Mesendoderm (in vitro differentiated cells): Measurements from ENCODE around the gene DMTF1.
A peak's percentile ranks its signal among the peaks of the same experiment; 100 is the strongest.

ENCODE experiments used
- DNase-seq: peaks from one replicate; pipeline ENCODE4 v3.0.0; 2013
- H2AK5ac ChIP-seq: 2 replicates; pipeline ENCODE4 v1.6.1; 2013; ENCODE audit warnings: low read length, inconsistent platforms
- H2BK120ac ChIP-seq: 2 replicates; pipeline ENCODE4 v1.6.1; 2013; ENCODE audit warnings: low read depth, mild to moderate bottlenecking, low read length, moderate library complexity, mixed read lengths
- H2BK15ac ChIP-seq: replicated peaks from 2 replicates; pipeline ENCODE4 v1.6.1; 2013; ENCODE audit warnings: low read depth, mild to moderate bottlenecking, moderate library complexity
- H2BK5ac ChIP-seq: 2 replicates; pipeline ENCODE4 v1.6.1; 2013; ENCODE audit warnings: low read length, inconsistent platforms
- H3K18ac ChIP-seq: 2 replicates; pipeline ENCODE4 v1.6.1; 2013; ENCODE audit warnings: mild to moderate bottlenecking, low read length, mixed read lengths
- H3K23ac ChIP-seq: one replicate; pipeline ENCODE4 v1.6.1; 2013; ENCODE audit warnings: low read length
- H3K27ac ChIP-seq: 2 replicates; pipeline ENCODE4 v1.5.1; 2013; ENCODE audit warnings: low read depth, mild to moderate bottlenecking, inconsistent platforms, low read length, moderate library complexity
- H3K27me3 ChIP-seq: 2 replicates; pipeline ENCODE4 v1.6.1; 2013; ENCODE audit warnings: low read length, control low read depth, mild to moderate bottlenecking, inconsistent platforms; ENCODE audit not compliant: insufficient read depth, poor library complexity
- H3K36me3 ChIP-seq: 2 replicates; pipeline ENCODE4 v1.6.1; 2013; ENCODE audit warnings: low read length, inconsistent platforms; ENCODE audit not compliant: control insufficient read depth, insufficient read depth
- H3K4ac ChIP-seq: one replicate; pipeline ENCODE4 v1.6.1; 2013; ENCODE audit warnings: low read depth, mild to moderate bottlenecking, low read length, moderate library complexity
- H3K4me1 ChIP-seq: 2 replicates; pipeline ENCODE4 v1.6.1; 2013; ENCODE audit warnings: low read depth, low read length, inconsistent platforms; ENCODE audit not compliant: control insufficient read depth
- H3K4me2 ChIP-seq: 2 replicates; pipeline ENCODE4 v1.6.1; 2013; ENCODE audit warnings: low read length
- H3K4me3 ChIP-seq: 2 replicates; pipeline ENCODE4 v1.5.1; 2013; ENCODE audit warnings: mild to moderate bottlenecking, low read length
- H3K56ac ChIP-seq: one replicate; pipeline ENCODE4 v1.6.1; 2013; ENCODE audit warnings: low read length
- H3K79me1 ChIP-seq: 2 replicates; pipeline ENCODE4 v1.6.1; 2013; ENCODE audit warnings: low read length, inconsistent platforms
- H3K79me2 ChIP-seq: 2 replicates; pipeline ENCODE4 v1.6.1; 2013; ENCODE audit warnings: mild to moderate bottlenecking, low read length; ENCODE audit not compliant: control insufficient read depth, insufficient read depth
- H3K9ac ChIP-seq: 2 replicates; pipeline ENCODE4 v1.6.1; 2013; ENCODE audit warnings: low read length, inconsistent platforms
- H4K5ac ChIP-seq: one replicate; pipeline ENCODE4 v1.6.1; 2013; ENCODE audit warnings: low read length
- H4K8ac ChIP-seq: one replicate; pipeline ENCODE4 v1.6.1; 2013; ENCODE audit warnings: low read depth, mild to moderate bottlenecking, control low read depth, low read length, moderate library complexity
- WGBS: extraction: QIAGEN DNeasy Blood & Tissue Kit; methylation state at CpG from one replicate; pipeline ENCODE4 v1.1.7; 2013; ENCODE audit warnings: low lambda C conversion rate, missing lambda C conversion rate; ENCODE audit not compliant: insufficient coverage; ENCODE audit errors: extremely low coverage; 5-methylcytosine and 5-hydroxymethylcytosine counted together

DMTF1 gene

GRCh38 chr7:87154569-87154968, 2.3 kb downstream of the DMTF1 start:
- Histone ChIP-seq H2BK5ac (no peak overlapping the region), H4K5ac (no peak overlapping the region), H3K36me3 (no peaks in the 10 kb centered on the region), H2BK15ac (no peak overlapping the region), H3K27ac (no peak overlapping the region), H3K4me1 (no peaks in the 10 kb centered on the region), H3K23ac (no peak overlapping the region), H3K9ac (peak overlapping the region; percentile 58), H3K4ac (no peak overlapping the region), H4K8ac (no peak overlapping the region), H3K27me3 (no peaks in the 10 kb centered on the region), H3K79me1 (peaks cover 1% of the 10 kb centered on the region), H3K79me2 (peaks cover 41% of the 10 kb centered on the region), H3K4me3 (no peak overlapping the region), H2AK5ac (no peak overlapping the region), H3K4me2 (peak overlapping the region; percentile 70), H3K56ac (no peak overlapping the region), H2BK120ac (no peak overlapping the region), H3K18ac (no peak overlapping the region)
- no CpG with 5 or more reads among the region's 3 CpGs for WGBS
- DNase-seq, result peak; percentile 54

GRCh38 chr7:87155788-87156187, 3.5 kb downstream of the DMTF1 start:
- no peak overlapping the region for H3K9ac ChIP-seq
- H4K8ac ChIP-seq, result no peak overlapping the region
- H3K36me3 ChIP-seq, result no peaks in the 10 kb centered on the region
- no peak overlapping the region for H3K27ac ChIP-seq
- no CpG with 5 or more reads among the region's 3 CpGs for WGBS
- H3K27me3 ChIP-seq, result no peaks in the 10 kb centered on the region
- no peak overlapping the region for H2BK120ac ChIP-seq
- no peak overlapping the region for H4K5ac ChIP-seq
- H2BK5ac ChIP-seq, result no peak overlapping the region
- H3K23ac ChIP-seq, result no peak overlapping the region
- H3K79me2 ChIP-seq, result peaks cover 51% of the 10 kb centered on the region
- no peak overlapping the region for H3K4me3 ChIP-seq
- H2BK15ac ChIP-seq, result no peak overlapping the region
- H3K4ac ChIP-seq, result no peak overlapping the region
- H3K79me1 ChIP-seq, result peaks cover 1% of the 10 kb centered on the region
- no peaks in the 10 kb centered on the region for H3K4me1 ChIP-seq
- H3K56ac ChIP-seq, result no peak overlapping the region
- no peak for DNase-seq
- no peak overlapping the region for H3K18ac ChIP-seq
- no peak overlapping the region for H2AK5ac ChIP-seq
- H3K4me2 ChIP-seq, result no peak overlapping the region

- Histone ChIP-seq H3K4me3 (no peak overlapping the region), H3K4me1 (no peaks in the 10 kb centered on the region), H3K36me3 (no peaks in the 10 kb centered on the region), H2BK120ac (no peak overlapping the region), H3K18ac (no peak overlapping the region), H2BK5ac (no peak overlapping the region), H4K8ac (no peak overlapping the region), H3K9ac (no peak overlapping the region), H2BK15ac (no peak overlapping the region), H4K5ac (no peak overlapping the region), H3K79me1 (peaks cover 1% of the 10 kb centered on the region), H3K27ac (no peak overlapping the region), H3K56ac (no peak overlapping the region), H3K27me3 (no peaks in the 10 kb centered on the region), H3K4me2 (no peak overlapping the region), H3K79me2 (peaks cover 53% of the 10 kb centered on the region), H3K23ac (no peak overlapping the region), H3K4ac (no peak overlapping the region), H2AK5ac (no peak overlapping the region)
- WGBS, result 100% methylated on average over 2 of the region's 2 CpGs
- DNase-seq, result no peak
Measured at GRCh38 chr7:87156709-87157108, 4.5 kb downstream of the DMTF1 start.

- Histone ChIP-seq H3K79me1 (peaks cover 3% of the 10 kb centered on the region), H3K23ac (no peak overlapping the region), H3K56ac (no peak overlapping the region), H3K4me1 (no peaks in the 10 kb centered on the region), H3K79me2 (peaks cover 48% of the 10 kb centered on the region), H3K4me3 (no peak overlapping the region), H3K27ac (no peak overlapping the region), H3K18ac (no peak overlapping the region), H2BK15ac (no peak overlapping the region), H4K8ac (no peak overlapping the region), H4K5ac (no peak overlapping the region), H2AK5ac (no peak overlapping the region), H3K9ac (no peak overlapping the region), H2BK120ac (no peak overlapping the region), H3K27me3 (no peaks in the 10 kb centered on the region), H3K4me2 (no peak overlapping the region), H2BK5ac (no peak overlapping the region), H3K36me3 (no peaks in the 10 kb centered on the region), H3K4ac (no peak overlapping the region)
- WGBS, result no CpG with 5 or more reads among the region's 2 CpGs
- no peak for DNase-seq
Measured at GRCh38 chr7:87159538-87159937, 7.3 kb downstream of the DMTF1 start.

GRCh38 chr7:87164433-87164832, 12.2 kb downstream of the DMTF1 start:
- no peak overlapping the region for H3K27ac ChIP-seq
- no peaks in the 10 kb centered on the region for H3K4me1 ChIP-seq
- H3K36me3 ChIP-seq, result peaks cover 5% of the 10 kb centered on the region
- H3K27me3 ChIP-seq, result no peaks in the 10 kb centered on the region
- no peak overlapping the region for H3K4me3 ChIP-seq
- no peak overlapping the region for H4K8ac ChIP-seq
- peaks cover 10% of the 10 kb centered on the region for H3K79me1 ChIP-seq
- H4K5ac ChIP-seq, result no peak overlapping the region
- no peak overlapping the region for H3K9ac ChIP-seq
- H3K4me2 ChIP-seq, result no peak overlapping the region
- H2BK5ac ChIP-seq, result no peak overlapping the region
- no peak overlapping the region for H2BK15ac ChIP-seq
- no peak overlapping the region for H3K23ac ChIP-seq
- H2BK120ac ChIP-seq, result no peak overlapping the region
- no peak overlapping the region for H3K18ac ChIP-seq
- H3K4ac ChIP-seq, result no peak overlapping the region
- WGBS, result 100% methylated on average over 1 of the region's 2 CpGs
- H2AK5ac ChIP-seq, result no peak overlapping the region
- DNase-seq, result no peak
- H3K56ac ChIP-seq, result no peak overlapping the region
- peaks cover 24% of the 10 kb centered on the region for H3K79me2 ChIP-seq

DNA sequence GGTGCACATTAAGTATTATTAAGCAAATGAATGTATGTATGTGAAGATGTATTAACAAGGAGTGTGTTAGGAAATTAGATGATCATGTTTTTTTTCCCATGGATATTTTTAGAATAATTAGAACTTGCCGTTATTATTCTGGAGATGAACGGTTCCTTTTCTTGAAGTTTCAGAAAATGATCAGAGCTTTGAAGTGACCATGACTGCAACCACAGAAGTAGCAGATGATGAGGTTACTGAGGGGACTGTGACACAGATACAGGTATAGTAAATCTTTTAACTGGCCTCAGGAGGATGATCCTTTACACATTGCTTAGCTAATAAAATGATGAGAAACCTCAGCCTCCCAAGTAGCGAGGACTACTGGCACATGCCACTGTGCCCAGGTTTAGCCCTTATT, 18.6 kb downstream of the DMTF1 start:
- H3K27me3 ChIP-seq, result no peaks in the 10 kb centered on the region
- no peaks in the 10 kb centered on the region for H3K4me1 ChIP-seq
- peaks cover 9% of the 10 kb centered on the region for H3K36me3 ChIP-seq
- no peak overlapping the region for H3K4me3 ChIP-seq
- no peak overlapping the region for H2AK5ac ChIP-seq
- no peak overlapping the region for H3K23ac ChIP-seq
- H3K4ac ChIP-seq, result no peak overlapping the region
- WGBS, result no CpG with 5 or more reads among the region's 3 CpGs
- no peak overlapping the region for H3K9ac ChIP-seq
- H2BK15ac ChIP-seq, result no peak overlapping the region
- no peak overlapping the region for H3K27ac ChIP-seq
- H4K8ac ChIP-seq, result no peak overlapping the region
- no peak overlapping the region for H4K5ac ChIP-seq
- H2BK5ac ChIP-seq, result no peak overlapping the region
- no peak overlapping the region for H3K56ac ChIP-seq
- H3K18ac ChIP-seq, result no peak overlapping the region
- peaks cover 6% of the 10 kb centered on the region for H3K79me1 ChIP-seq
- no peak overlapping the region for H2BK120ac ChIP-seq
- no peak overlapping the region for H3K4me2 ChIP-seq
- no peak for DNase-seq
- peaks cover 1% of the 10 kb centered on the region for H3K79me2 ChIP-seq
